Caco-2 (cell line): ENCODE results near the gene RWDD1. TPM values are rescaled to one million over a fixed set of nuclear protein-coding genes. Genes with fewer than 3 reads are reported as not detected.

Source experiments
- BruUV-seq: library from RNA; stranded (reverse); fragments of 400-500 nt; replicated peaks from 2 replicates; lab custom pipeline; 2021; lab: Mats Ljungman, UMichigan
- CTCF ChIA-PET: fragments of 300-600 bp; sonication (Branson Sonifier 250); formaldehyde crosslinking; loops from one replicate; lab custom pipeline; 2022; ENCODE audit warnings: antibody characterized with exemption; lab: Charles Lee
- POLR2A ChIA-PET: fragments of 300-600 bp; sonication (Branson Sonifier 250); formaldehyde crosslinking; loops from one replicate; lab custom pipeline; 2022; ENCODE audit warnings: antibody characterized with exemption; lab: Charles Lee
- DNase-seq, 2 experiments: peaks; one replicate each; pipeline versions ENCODE4 v3.0.0 to v3.0.0-alpha.2; 2020 to 2022
- H3K27me3 ChIP-seq: replicated peaks from 2 replicates; pipeline ENCODE4 v1.6.0; 2011; ENCODE audit warnings: low read length; ENCODE audit not compliant: control insufficient read depth, insufficient read depth
- H3K36me3 ChIP-seq: 2 replicates; pipeline ENCODE4 v1.5.1; 2011; ENCODE audit warnings: low read length; ENCODE audit not compliant: control insufficient read depth, insufficient read depth
- H3K4me1 ChIP-seq: fragments of 250-450 bp; sonication (Bioruptor Pico); 2 replicates; pipeline ENCODE4 v1.5.1; 2020; ENCODE audit warnings: mild to moderate bottlenecking
- H3K4me3 ChIP-seq: 2 replicates; pipeline ENCODE4 v1.5.1; 2011; ENCODE audit warnings: low read depth, mild to moderate bottlenecking, control low read depth, low read length
- H3K9me3 ChIP-seq: fragments of 250-450 bp; sonication (Bioruptor Pico); 2 replicates; pipeline ENCODE4 v1.5.1; 2020; ENCODE audit warnings: mild to moderate bottlenecking, moderate library complexity
- H3K27ac Mint-ChIP-seq: one replicate; pipeline ENCODE4 v1.8.0; 2022; ENCODE audit warnings: mixed read lengths; ENCODE audit not compliant: unreplicated experiment
- H3K27me3 Mint-ChIP-seq: one replicate; pipeline ENCODE4 v1.8.0; 2022; ENCODE audit warnings: mixed read lengths; ENCODE audit not compliant: insufficient read depth, unreplicated experiment
- H3K36me3 Mint-ChIP-seq: one replicate; pipeline ENCODE4 v1.8.0; 2022; ENCODE audit warnings: mild to moderate bottlenecking, mixed read lengths; ENCODE audit not compliant: insufficient read depth, unreplicated experiment
- H3K4me1 Mint-ChIP-seq: one replicate; pipeline ENCODE4 v1.8.0; 2022; ENCODE audit warnings: low read depth, mixed read lengths; ENCODE audit not compliant: unreplicated experiment
- H3K4me3 Mint-ChIP-seq: one replicate; pipeline ENCODE4 v1.8.0; 2022; ENCODE audit warnings: mild to moderate bottlenecking, moderate library complexity, mixed read lengths; ENCODE audit not compliant: unreplicated experiment
- H3K9me3 Mint-ChIP-seq: one replicate; pipeline ENCODE4 v1.8.0; 2022; ENCODE audit warnings: mixed read lengths; ENCODE audit not compliant: unreplicated experiment
- intact Hi-C: fragments of 100-400 bp; cut with micrococcal nuclease; formaldehyde crosslinking; loops from one replicate; pipeline ENCODE4 v1.10.0; 2022; ENCODE audit not compliant: unreplicated experiment
- total RNA-seq: library from RNA; stranded (reverse); gene quantifications from 2 replicates; pipeline ENCODE4 v1.2.3, GENCODE V29; 2022
- TF ChIP-seq, protein P1 (sequence below), 2 experiments: fragments of 200-600 bp in 1 of 2; IDR thresholded peaks; 1 replicate in 1 of 2; 2 replicates in 1 of 2; pipeline versions ENCODE4 v1.5.1 to v1.8.0; 2011 to 2022; ENCODE audit warnings: antibody characterized with exemption in 1 of 2, control low read depth in 1 of 2, inconsistent platforms in 1 of 2, low read depth in 1 of 2, low read length in 1 of 2, mild to moderate bottlenecking in 1 of 2, moderate library complexity in 1 of 2; ENCODE audit not compliant: insufficient read depth in 1 of 2, severe bottlenecking in 1 of 2, unreplicated experiment in 1 of 2

RWDD1 gene
- total RNA-seq, 1 experiment from 2014 or later, result 35.0 TPM

DNA sequence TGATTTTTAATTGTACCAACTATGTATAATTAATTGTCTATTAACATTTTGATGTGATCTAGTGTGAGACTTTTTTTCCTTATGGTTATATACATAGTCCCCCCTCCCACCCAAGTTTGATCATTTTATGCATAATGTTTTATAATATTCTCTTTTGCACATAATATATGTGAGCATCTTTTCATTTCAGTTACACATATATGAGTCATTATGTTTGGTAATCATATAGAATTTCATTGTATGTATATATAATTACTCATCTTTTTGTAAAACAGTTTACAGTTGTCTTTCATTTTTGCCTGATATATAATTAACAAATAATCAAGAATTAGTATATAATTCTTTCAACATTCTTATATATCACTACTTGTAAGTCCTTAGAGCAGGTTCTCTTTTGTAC, 15.0 kb downstream of the RWDD1 start:
- intact Hi-C loops, result no loop called here

DNA sequence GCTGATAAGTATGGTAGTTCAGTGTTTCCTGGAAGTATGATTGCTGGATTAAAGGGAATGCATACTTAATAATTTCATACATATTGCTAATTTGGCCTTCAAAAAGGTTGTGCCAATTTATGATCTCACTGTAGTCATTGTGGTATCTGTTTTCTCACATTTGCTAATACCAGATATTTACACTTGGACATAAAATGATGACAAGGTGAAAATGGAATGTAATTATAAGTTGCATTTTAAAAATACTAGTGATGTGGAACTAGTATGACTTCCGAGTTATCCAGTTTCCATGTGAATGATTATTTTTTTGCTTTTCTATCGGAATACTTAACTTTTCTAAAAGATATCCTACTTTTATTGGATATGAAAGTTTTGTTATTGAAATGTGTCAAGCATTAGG, 15.4 kb downstream of the RWDD1 start:
- no peak overlapping the region for H3K4me3 Mint-ChIP-seq
- POLR2A ChIA-PET, result no interaction called here
- TF ChIP-seq, protein P1, sequence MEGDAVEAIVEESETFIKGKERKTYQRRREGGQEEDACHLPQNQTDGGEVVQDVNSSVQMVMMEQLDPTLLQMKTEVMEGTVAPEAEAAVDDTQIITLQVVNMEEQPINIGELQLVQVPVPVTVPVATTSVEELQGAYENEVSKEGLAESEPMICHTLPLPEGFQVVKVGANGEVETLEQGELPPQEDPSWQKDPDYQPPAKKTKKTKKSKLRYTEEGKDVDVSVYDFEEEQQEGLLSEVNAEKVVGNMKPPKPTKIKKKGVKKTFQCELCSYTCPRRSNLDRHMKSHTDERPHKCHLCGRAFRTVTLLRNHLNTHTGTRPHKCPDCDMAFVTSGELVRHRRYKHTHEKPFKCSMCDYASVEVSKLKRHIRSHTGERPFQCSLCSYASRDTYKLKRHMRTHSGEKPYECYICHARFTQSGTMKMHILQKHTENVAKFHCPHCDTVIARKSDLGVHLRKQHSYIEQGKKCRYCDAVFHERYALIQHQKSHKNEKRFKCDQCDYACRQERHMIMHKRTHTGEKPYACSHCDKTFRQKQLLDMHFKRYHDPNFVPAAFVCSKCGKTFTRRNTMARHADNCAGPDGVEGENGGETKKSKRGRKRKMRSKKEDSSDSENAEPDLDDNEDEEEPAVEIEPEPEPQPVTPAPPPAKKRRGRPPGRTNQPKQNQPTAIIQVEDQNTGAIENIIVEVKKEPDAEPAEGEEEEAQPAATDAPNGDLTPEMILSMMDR (IDR thresholded peaks at IDR 0.05; ENCODE audit: insufficient read depth in 1 of 2, low read depth in 1 of 2, low read length in 1 of 2, severe bottlenecking in 1 of 2, unreplicated experiment in 1 of 2), result no peak
- no peak overlapping the region for H3K27ac Mint-ChIP-seq
- H3K4me1 Mint-ChIP-seq, result no peaks in the 10 kb centered on the region
- no peaks in the 10 kb centered on the region for H3K9me3 Mint-ChIP-seq
- peaks cover 34% of the 10 kb centered on the region for H3K36me3 Mint-ChIP-seq
- no peaks in the 10 kb centered on the region for H3K27me3 Mint-ChIP-seq
- intact Hi-C loops, result no loop called here
- Histone ChIP-seq H3K9me3 (no peaks in the 10 kb centered on the region), H3K4me1 (no peaks in the 10 kb centered on the region), H3K4me3 (no peak overlapping the region), H3K36me3 (no peaks in the 10 kb centered on the region), H3K27me3 (no peaks in the 10 kb centered on the region)
- DNase-seq, result no peak
- CTCF ChIA-PET, result no interaction called here
- no TSS peak for BruUV-seq

More for the DNA sequence above, 15.0 kb downstream of the RWDD1 start:
- ChIA-PET POLR2A (no interaction called here), CTCF (no interaction called here)
- no peaks in the 10 kb centered on the region for H3K27me3 Mint-ChIP-seq
- Histone ChIP-seq H3K4me1 (no peaks in the 10 kb centered on the region), H3K27me3 (no peaks in the 10 kb centered on the region), H3K36me3 (no peaks in the 10 kb centered on the region), H3K9me3 (no peaks in the 10 kb centered on the region), H3K4me3 (no peak overlapping the region)
- H3K9me3 Mint-ChIP-seq, result no peaks in the 10 kb centered on the region
- H3K36me3 Mint-ChIP-seq, result peaks cover 34% of the 10 kb centered on the region
- BruUV-seq, result no TSS peak
- H3K4me1 Mint-ChIP-seq, result no peaks in the 10 kb centered on the region
- TF ChIP-seq, protein P1 (IDR thresholded peaks at IDR 0.05; ENCODE audit: insufficient read depth in 1 of 2, low read depth in 1 of 2, low read length in 1 of 2, severe bottlenecking in 1 of 2, unreplicated experiment in 1 of 2), result no peak
- no peak for DNase-seq
- no peak overlapping the region for H3K4me3 Mint-ChIP-seq
- H3K27ac Mint-ChIP-seq, result no peak overlapping the region

DNA sequence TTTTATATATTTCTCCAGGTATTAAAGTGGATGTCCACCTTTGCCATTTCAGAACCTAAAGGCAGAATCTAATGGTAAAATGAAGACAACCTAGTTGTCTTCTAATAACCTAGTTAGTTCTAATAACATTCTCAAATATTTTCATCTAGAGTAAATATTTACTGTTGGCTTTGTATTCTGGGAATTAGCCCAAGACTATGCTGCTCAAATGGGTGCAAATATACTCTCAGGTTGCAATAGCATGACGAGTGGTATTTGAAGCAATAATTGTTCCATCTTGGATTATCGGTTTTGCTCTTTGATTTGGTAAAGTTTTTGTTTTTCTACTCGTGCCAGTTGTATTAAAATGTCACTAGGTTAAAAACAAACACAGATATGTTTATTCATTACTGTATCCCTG, 23.9 kb downstream of the RWDD1 start:
- no peak overlapping the region for H3K4me3 ChIP-seq
- Mint-ChIP-seq H3K27ac (no peak overlapping the region), H3K9me3 (no peaks in the 10 kb centered on the region), H3K36me3 (peaks cover 7% of the 10 kb centered on the region), H3K4me3 (no peak overlapping the region), H3K27me3 (no peaks in the 10 kb centered on the region), H3K4me1 (no peaks in the 10 kb centered on the region)
- TF ChIP-seq, protein P1 (IDR thresholded peaks at IDR 0.05; ENCODE audit: insufficient read depth in 1 of 2, low read depth in 1 of 2, low read length in 1 of 2, severe bottlenecking in 1 of 2, unreplicated experiment in 1 of 2), result no peak
- no peaks in the 10 kb centered on the region for H3K27me3 ChIP-seq
- H3K4me1 ChIP-seq, result no peaks in the 10 kb centered on the region
- DNase-seq, result no peak
- H3K36me3 ChIP-seq, result no peaks in the 10 kb centered on the region
- ChIA-PET CTCF (no interaction called here), POLR2A (no interaction called here)
- no TSS peak for BruUV-seq
- H3K9me3 ChIP-seq, result no peaks in the 10 kb centered on the region
- intact Hi-C loops, result no loop called here
